OCI-LY1 (cell line): ENCODE results near the gene PRELP.

ENCODE experiments used
- H2AFZ ChIP-seq: fragments of 200-600 bp; sonication (generic), shearing (Covaris generic); 2 replicates; pipeline ENCODE4 v1.6.0; 2014; ENCODE audit warnings: antibody characterized with exemption, mild to moderate bottlenecking, low read length
- H3F3A ChIP-seq: fragments of 200-600 bp; sonication (generic), shearing (Covaris generic); 2 replicates; pipeline ENCODE4 v1.6.0; 2014; ENCODE audit warnings: mild to moderate bottlenecking, antibody characterized with exemption, low read length, moderate library complexity; ENCODE audit not compliant: insufficient read depth
- H3K27ac ChIP-seq: fragments of 200-600 bp; sonication (generic); 2 replicates; pipeline ENCODE4 v1.5.1; 2014; ENCODE audit warnings: low read length, mixed run types, mild to moderate bottlenecking, low read depth; ENCODE audit not compliant: poor library complexity, severe bottlenecking
- H3K27me3 ChIP-seq: fragments of 200-600 bp; sonication (generic); 2 replicates; pipeline ENCODE4 v1.6.0; 2014; ENCODE audit warnings: antibody characterized with exemption, mild to moderate bottlenecking, low read length, moderate library complexity; ENCODE audit not compliant: insufficient read depth
- H3K36me3 ChIP-seq: fragments of 200-600 bp; sonication (generic); 2 replicates; pipeline ENCODE4 v1.6.1; 2014; ENCODE audit warnings: mild to moderate bottlenecking, antibody characterized with exemption, low read length, moderate library complexity, mixed read lengths; ENCODE audit not compliant: insufficient read depth
- H3K4me1 ChIP-seq: fragments of 200-600 bp; sonication (generic); 2 replicates; pipeline ENCODE4 v1.5.1; 2014; ENCODE audit warnings: mild to moderate bottlenecking, low read length, moderate library complexity; ENCODE audit not compliant: insufficient read depth, severe bottlenecking
- H3K4me2 ChIP-seq: fragments of 200-600 bp; sonication (generic), shearing (Covaris generic); 2 replicates; pipeline ENCODE4 v1.6.1; 2014; ENCODE audit warnings: low read length
- H3K4me3 ChIP-seq: fragments of 200-600 bp; sonication (generic); 2 replicates; pipeline ENCODE4 v1.5.1; 2014; ENCODE audit warnings: low read length, low read depth, mild to moderate bottlenecking, mixed read lengths; ENCODE audit not compliant: poor library complexity, severe bottlenecking
- H3K79me2 ChIP-seq: fragments of 200-600 bp; shearing (Covaris generic); 2 replicates; pipeline ENCODE4 v1.6.1; 2016; ENCODE audit warnings: mixed run types, low read length, mixed read lengths; ENCODE audit not compliant: insufficient read depth
- H3K9ac ChIP-seq: fragments of 200-600 bp; sonication (generic), shearing (Covaris generic); 2 replicates; pipeline ENCODE4 v1.6.1; 2014; ENCODE audit warnings: mild to moderate bottlenecking, low read length, mixed read lengths
- H3K9me2 ChIP-seq: fragments of 200-600 bp; sonication (generic), shearing (Covaris generic); 2 replicates; pipeline ENCODE4 v1.6.1; 2014; ENCODE audit warnings: low read depth, mild to moderate bottlenecking, low read length, mixed read lengths
- H3K9me3 ChIP-seq: fragments of 200-600 bp; shearing (Covaris generic); 2 replicates; pipeline ENCODE4 v1.6.1; 2014; ENCODE audit warnings: low read length, mixed read lengths
- H4K20me1 ChIP-seq: fragments of 200-600 bp; sonication (generic), shearing (Covaris generic); 2 replicates; pipeline ENCODE4 v1.6.0; 2016; ENCODE audit warnings: mild to moderate bottlenecking, low read length; ENCODE audit not compliant: insufficient read depth
- CTCF ChIP-seq: fragments of 200-600 bp; sonication (generic), shearing (Covaris generic); IDR thresholded peaks from 2 replicates; pipeline ENCODE4 v1.5.1; 2017; ENCODE audit warnings: mild to moderate bottlenecking, antibody characterized with exemption, low read length, moderate library complexity, mixed read lengths
- EZH2 ChIP-seq: fragments of 200-600 bp; sonication (generic), shearing (Covaris generic); IDR thresholded peaks from 2 replicates; pipeline ENCODE4 v1.8.0; 2017; ENCODE audit warnings: borderline replicate concordance, mixed run types, mild to moderate bottlenecking, antibody characterized with exemption, low read length, moderate library complexity, mixed read lengths

Gene PRELP

GRCh38 chr1:203508463-203509073, 33.0 kb downstream of the PRELP start:
- Histone ChIP-seq H3K9ac (no peak overlapping the region), H3K27me3 (no peaks in the 10 kb centered on the region), H3K4me3 (no peak overlapping the region), H3K9me2 (no peaks in the 10 kb centered on the region), H3K79me2 (no peaks in the 10 kb centered on the region), H4K20me1 (no peaks in the 10 kb centered on the region), H3K36me3 (no peaks in the 10 kb centered on the region), H3F3A (no peaks in the 10 kb centered on the region), H3K27ac (no peak overlapping the region), H3K9me3 (no peaks in the 10 kb centered on the region), H3K4me1 (no peaks in the 10 kb centered on the region), H3K4me2 (no peak overlapping the region), H2AFZ (no peak overlapping the region)
- TF ChIP-seq EZH2 (no peak), CTCF (no peak)

GRCh38 chr1:203509135-203509534, 33.5 kb downstream of the PRELP start:
- Histone ChIP-seq H3K4me3 (no peak overlapping the region), H3K27me3 (no peaks in the 10 kb centered on the region), H2AFZ (no peak overlapping the region), H3K9me2 (no peaks in the 10 kb centered on the region), H4K20me1 (no peaks in the 10 kb centered on the region), H3K79me2 (no peaks in the 10 kb centered on the region), H3K9me3 (no peaks in the 10 kb centered on the region), H3K9ac (no peak overlapping the region), H3K4me2 (no peak overlapping the region), H3F3A (no peaks in the 10 kb centered on the region), H3K4me1 (no peaks in the 10 kb centered on the region), H3K27ac (no peak overlapping the region), H3K36me3 (no peaks in the 10 kb centered on the region)
- TF ChIP-seq EZH2 (no peak), CTCF (no peak)

- Histone ChIP-seq H3K79me2 (no peaks in the 10 kb centered on the region), H3K36me3 (no peaks in the 10 kb centered on the region), H3K9me3 (no peaks in the 10 kb centered on the region), H4K20me1 (no peaks in the 10 kb centered on the region), H3K27me3 (no peaks in the 10 kb centered on the region), H3K9ac (no peak overlapping the region), H3F3A (no peaks in the 10 kb centered on the region), H3K4me3 (no peak overlapping the region), H3K27ac (no peak overlapping the region), H2AFZ (no peak overlapping the region), H3K9me2 (no peaks in the 10 kb centered on the region), H3K4me1 (no peaks in the 10 kb centered on the region), H3K4me2 (no peak overlapping the region)
- no peak for TF ChIP-seq CTCF
- no peak for TF ChIP-seq EZH2
These were observed 35.9 kb downstream of the PRELP start for GRCh38 chr1:203511513-203511912.
